Upper lobe of left lung (tissue), 4 donors: ENCODE measurements around the gene ECPAS.

Experiments
- CTCF ChIP-seq, 6 experiments: fragments of 450-650 bp in 4 of 6; fragments of 200-600 bp in 2 of 6; sonication (generic) in 2 of 6; IDR thresholded peaks; one replicate each; pipeline ENCODE4 v1.5.1; 2016 to 2019; ENCODE audit warnings: antibody characterized with exemption in 6 of 6
- EP300 ChIP-seq, 4 donors: sonication (generic); formaldehyde crosslinking; IDR thresholded peaks; one replicate each; pipeline ENCODE4 v1.5.1; 2017; ENCODE audit warnings: antibody characterized with exemption in 4 of 4, control low read depth in 2 of 4
- POLR2AphosphoS5 ChIP-seq, 2 donors: sonication (generic); formaldehyde crosslinking; IDR thresholded peaks; one replicate each; pipeline ENCODE4 v1.5.1; 2017; ENCODE audit warnings: antibody characterized with exemption in 2 of 2

GRCh38 chr9:111455638-111456037 lies 28.5 kb downstream of the ECPAS start:
- TF ChIP-seq CTCF (IDR thresholded peaks at IDR 0.05), result no peak
- no peak for TF ChIP-seq POLR2AphosphoS5 (IDR thresholded peaks at IDR 0.05)
- no peak for TF ChIP-seq EP300 (IDR thresholded peaks at IDR 0.05)
